H9 (cell line): Measurements from ENCODE around the gene ULK4. TPM values are rescaled to one million over a fixed set of nuclear protein-coding genes. Genes with fewer than 3 reads are reported as not detected.

Experiments
- DNase-seq: peaks from one replicate; pipeline ENCODE4 v3.0.0-alpha.2; 2017
- H2AFZ ChIP-seq: one replicate; pipeline ENCODE4 v1.6.1; 2013; ENCODE audit warnings: mild to moderate bottlenecking, low read length, control low read depth, moderate library complexity
- H2AK5ac ChIP-seq: 2 replicates; pipeline ENCODE4 v1.6.1; 2013; ENCODE audit warnings: low read length, control low read depth, mixed read lengths; ENCODE audit not compliant: insufficient read length
- H2BK120ac ChIP-seq: one replicate; pipeline ENCODE4 v1.6.1; 2013; ENCODE audit warnings: low read depth, mild to moderate bottlenecking, low read length, control low read depth, inconsistent platforms; ENCODE audit not compliant: poor library complexity, severe bottlenecking
- H2BK12ac ChIP-seq: 2 replicates; pipeline ENCODE4 v1.6.1; 2013; ENCODE audit warnings: low read length, control low read depth, mixed read lengths, low read depth; ENCODE audit not compliant: insufficient read length
- H2BK15ac ChIP-seq: 2 replicates; pipeline ENCODE4 v1.6.1; 2013; ENCODE audit warnings: low read depth, low read length, control low read depth
- H2BK20ac ChIP-seq: one replicate; pipeline ENCODE4 v1.6.1; 2013; ENCODE audit warnings: low read depth, mild to moderate bottlenecking, low read length, control low read depth, inconsistent platforms; ENCODE audit not compliant: poor library complexity, severe bottlenecking
- H2BK5ac ChIP-seq: 2 replicates; pipeline ENCODE4 v1.6.1; 2013; ENCODE audit warnings: low read length, control low read depth, mixed read lengths; ENCODE audit not compliant: insufficient read length
- H3K14ac ChIP-seq: 2 replicates; pipeline ENCODE4 v1.6.1; 2013; ENCODE audit warnings: low read length, control low read depth; ENCODE audit not compliant: insufficient read depth
- H3K18ac ChIP-seq: 2 replicates; pipeline ENCODE4 v1.6.1; 2013; ENCODE audit warnings: low read depth, mild to moderate bottlenecking, mixed read lengths, low read length, control low read depth; ENCODE audit not compliant: insufficient read length
- H3K23ac ChIP-seq: 2 replicates; pipeline ENCODE4 v1.6.1; 2013; ENCODE audit warnings: low read length, control low read depth, mixed read lengths, low read depth; ENCODE audit not compliant: insufficient read length
- H3K23me2 ChIP-seq: 2 replicates; pipeline ENCODE4 v1.6.1; 2013; ENCODE audit warnings: low read depth, mild to moderate bottlenecking, mixed read lengths, low read length, control low read depth; ENCODE audit not compliant: insufficient read length, poor library complexity, severe bottlenecking
- H3K27ac ChIP-seq: 2 replicates; pipeline ENCODE4 v1.5.1; 2013; ENCODE audit warnings: low read length, control low read depth, mixed read lengths, low read depth; ENCODE audit not compliant: insufficient read length
- H3K27me3 ChIP-seq: 2 replicates; pipeline ENCODE4 v1.6.1; 2013; ENCODE audit warnings: low read length, control low read depth, inconsistent platforms; ENCODE audit not compliant: insufficient read depth
- H3K4ac ChIP-seq: 2 replicates; pipeline ENCODE4 v1.6.1; 2013; ENCODE audit warnings: low read depth, mild to moderate bottlenecking, control low read depth, inconsistent platforms, low read length, moderate library complexity
- H3K4me1 ChIP-seq: 2 replicates; pipeline ENCODE4 v1.6.1; 2013; ENCODE audit warnings: low read length, control low read depth, inconsistent platforms; ENCODE audit not compliant: insufficient read depth
- H3K4me2 ChIP-seq: 2 replicates; pipeline ENCODE4 v1.6.1; 2013; ENCODE audit warnings: low read length, control low read depth, mixed read lengths; ENCODE audit not compliant: insufficient read length, insufficient read depth
- H3K56ac ChIP-seq: 2 replicates; pipeline ENCODE4 v1.6.1; 2013; ENCODE audit warnings: low read depth, mild to moderate bottlenecking, mixed read lengths, low read length, control low read depth; ENCODE audit not compliant: insufficient read length
- H3K79me1 ChIP-seq: 2 replicates; pipeline ENCODE4 v1.6.1; 2013; ENCODE audit warnings: low read depth, mild to moderate bottlenecking, moderate library complexity, low read length, control low read depth, inconsistent platforms; ENCODE audit not compliant: insufficient read depth, poor library complexity, severe bottlenecking
- H3K79me2 ChIP-seq: 2 replicates; pipeline ENCODE4 v1.6.1; 2013; ENCODE audit warnings: low read length, control low read depth, inconsistent platforms; ENCODE audit not compliant: insufficient read depth
- H3K9ac ChIP-seq: 2 replicates; pipeline ENCODE4 v1.6.1; 2013; ENCODE audit warnings: low read length, control low read depth, mixed read lengths; ENCODE audit not compliant: insufficient read length; ENCODE audit errors: extremely low read depth
- H3K9me3 ChIP-seq: one replicate; pipeline ENCODE4 v1.6.1; 2013; ENCODE audit warnings: low read depth, low read length, inconsistent platforms; ENCODE audit not compliant: control insufficient read depth
- H3T11ph ChIP-seq: one replicate; pipeline ENCODE4 v1.6.1; 2013; ENCODE audit warnings: mild to moderate bottlenecking, low read length, control low read depth, inconsistent platforms
- H4K20me1 ChIP-seq: one replicate; pipeline ENCODE4 v1.6.1; 2013; ENCODE audit not compliant: control insufficient read depth, insufficient read length, insufficient read depth
- H4K5ac ChIP-seq: 2 replicates; pipeline ENCODE4 v1.6.1; 2013; ENCODE audit warnings: low read depth, mild to moderate bottlenecking, mixed read lengths, low read length, control low read depth; ENCODE audit not compliant: insufficient read length
- H4K8ac ChIP-seq: replicated peaks from 2 replicates; pipeline ENCODE4 v1.6.1; 2013; ENCODE audit warnings: low read length, control low read depth, mixed read lengths, low read depth; ENCODE audit not compliant: insufficient read length
- H4K91ac ChIP-seq: 2 replicates; pipeline ENCODE4 v1.6.1; 2013; ENCODE audit warnings: low read depth, mild to moderate bottlenecking, moderate library complexity, mixed read lengths, low read length, control low read depth; ENCODE audit not compliant: insufficient read length
- H3K27ac Mint-ChIP-seq, 3 experiments: 2 replicates in 2 of 3; 3 replicates in 1 of 3; pipeline ENCODE4 v1.8.0; 2020 to 2021; ENCODE audit warnings: mixed read lengths in 3 of 3, mild to moderate bottlenecking in 1 of 3, moderate library complexity in 1 of 3
- H3K27me3 Mint-ChIP-seq: 2 replicates; pipeline ENCODE4 v1.8.0; 2021; ENCODE audit warnings: low read depth, mild to moderate bottlenecking, moderate library complexity, mixed read lengths
- H3K36me3 Mint-ChIP-seq, 3 experiments: 2 replicates in 2 of 3; 3 replicates in 1 of 3; pipeline ENCODE4 v1.8.0; 2020 to 2021; ENCODE audit warnings: low read depth in 3 of 3, mixed read lengths in 3 of 3; ENCODE audit not compliant: insufficient read depth in 1 of 3
- H3K4me1 Mint-ChIP-seq, 2 experiments: 2 replicates each; pipeline ENCODE4 v1.8.0; 2020; ENCODE audit warnings: mixed read lengths in 2 of 2
- H3K4me3 Mint-ChIP-seq, 2 experiments: 2 replicates in 1 of 2; 3 replicates in 1 of 2; pipeline ENCODE4 v1.8.0; 2020 to 2021; ENCODE audit warnings: mild to moderate bottlenecking in 2 of 2, mixed read lengths in 2 of 2, moderate library complexity in 1 of 2
- H3K9me3 Mint-ChIP-seq, 2 experiments: 2 replicates in 1 of 2; 3 replicates in 1 of 2; pipeline ENCODE4 v1.8.0; 2020; ENCODE audit warnings: mild to moderate bottlenecking in 2 of 2, mixed read lengths in 2 of 2, moderate library complexity in 1 of 2
- CTCF ChIP-seq: fragments of 200-600 bp; sonication (generic); conservative IDR thresholded peaks from 3 replicates; pipeline ENCODE4 v1.8.0; 2021; ENCODE audit warnings: antibody characterized with exemption, mild to moderate bottlenecking
- WGBS: extraction: QIAGEN DNeasy Blood & Tissue Kit; methylation state at CpG from one replicate; pipeline ENCODE4 v1.1.7; 2013; ENCODE audit warnings: missing lambda C conversion rate, low lambda C conversion rate, mixed read lengths; ENCODE audit not compliant: insufficient read length; ENCODE audit errors: extremely low coverage; 5-methylcytosine and 5-hydroxymethylcytosine counted together
- total RNA-seq: library from RNA; stranded (reverse); gene quantifications from 2 replicates; pipeline ENCODE4 v1.2.1, GENCODE V29; 2021

ULK4 gene
- total RNA-seq, 1 experiment from 2014 or later: 12.9 TPM

DNA sequence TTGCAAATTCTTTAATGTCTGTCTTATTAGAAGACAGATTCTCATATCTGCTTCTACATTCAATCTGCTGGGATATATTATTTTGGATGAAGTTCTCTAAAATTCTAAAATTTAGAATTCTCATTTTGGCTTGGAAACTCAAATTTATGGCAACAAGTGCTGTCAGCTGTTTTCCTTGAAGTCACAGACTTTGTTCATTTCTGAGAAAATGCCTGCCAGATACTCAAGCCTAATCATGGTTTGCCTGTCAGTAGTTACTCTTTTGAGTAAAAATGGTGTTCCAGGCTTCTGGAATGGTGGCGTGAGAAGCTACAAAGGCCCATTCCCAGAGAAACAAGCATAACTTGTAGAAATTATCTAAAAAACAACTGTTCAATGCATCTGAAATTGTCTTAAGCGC, 646.8 kb downstream of the ULK4 start:
- Histone ChIP-seq H2BK20ac (no peak overlapping the region), H3K23me2 (no peaks in the 10 kb centered on the region), H3K79me1 (no peaks in the 10 kb centered on the region), H4K20me1 (no peaks in the 10 kb centered on the region), H2AFZ (no peak overlapping the region), H4K5ac (no peak overlapping the region), H3K56ac (no peak overlapping the region), H3T11ph (no peak overlapping the region), H3K23ac (no peak overlapping the region), H4K91ac (no peak overlapping the region), H4K8ac (no peak overlapping the region), H2AK5ac (no peak overlapping the region), H3K4me2 (no peak overlapping the region), H3K18ac (no peak overlapping the region), H2BK5ac (no peak overlapping the region), H3K14ac (no peak overlapping the region), H3K79me2 (no peaks in the 10 kb centered on the region), H3K9ac (no peak overlapping the region), H3K4me1 (peaks cover 2% of the 10 kb centered on the region; the same call in 1 of the 2 replicates), H3K4ac (no peak overlapping the region), H3K27me3 (no peaks in the 10 kb centered on the region), H3K27ac (no peak overlapping the region), H2BK120ac (no peak overlapping the region), H3K9me3 (no peaks in the 10 kb centered on the region), H2BK12ac (no peak overlapping the region), H2BK15ac (no peak overlapping the region)
- Mint-ChIP-seq H3K4me1 (peaks cover 7 to 14% of the 10 kb centered on the region in 2 experiments), H3K4me3 (no peak overlapping the region), H3K27me3 (no peaks in the 10 kb centered on the region), H3K36me3 (no peaks in the 10 kb centered on the region), H3K9me3 (no peaks in the 10 kb centered on the region), H3K27ac (no peak overlapping the region)
- TF ChIP-seq CTCF: no peak
- DNase-seq: no peak
- WGBS: no CpG with 5 or more reads among the region's 2 CpGs
